ENCODE results near the gene PDE4B. TPM values are rescaled to one million over a fixed set of nuclear protein-coding genes. Genes with fewer than 3 reads are reported as not detected.

Gene PDE4B
- total and polyA plus RNA-seq, 9 of the 15 experiments (the other 6 are each of a cell fraction or from before 2014, with no cell fraction given), result 0.09 TPM; not detected in 8

- TF ChIP-seq ARID4B (CRISPR knock-in tag; IDR thresholded peaks at IDR 0.05), result no peak
- no peak for TF ChIP-seq GATAD2B (IDR thresholded peaks at IDR 0.05; ENCODE audit: borderline replicate concordance)
- no peak for TF ChIP-seq FOXO4 (CRISPR knock-in tag; IDR thresholded peaks at IDR 0.05)
- TF ChIP-seq SOX6 (IDR thresholded peaks at IDR 0.05), result no peak
- no peak for TF ChIP-seq GATA2 (CRISPR knock-in tag; IDR thresholded peaks at IDR 0.05)
Observed at GRCh38 chr1:66237722-66238479, 445.2 kb downstream of the PDE4B start (continued).
